Peyer's patch (tissue), 4 donors: ENCODE measurements around the gene DCAF17. TPM values are rescaled to one million over a fixed set of nuclear protein-coding genes. Genes with fewer than 3 reads are reported as not detected.

Source experiments
- DNase-seq, 3 donors: peaks; one replicate each; pipeline ENCODE4 v3.0.0-alpha.2; 2017 to 2019
- H3K27ac ChIP-seq, 4 donors: fragments of 200-600 bp; sonication (generic); one replicate each; pipeline ENCODE4 v1.5.1; 2016 to 2019
- H3K27me3 ChIP-seq, 2 donors: fragments of 200-600 bp; sonication (generic); one replicate each; pipeline ENCODE4 v1.5.1; 2019
- H3K36me3 ChIP-seq, 3 donors: fragments of 200-600 bp; sonication (generic); one replicate each; pipeline ENCODE4 v1.5.1; 2016 to 2019
- H3K4me1 ChIP-seq, 4 donors: fragments of 200-600 bp; sonication (generic); one replicate each; pipeline ENCODE4 v1.5.1; 2016 to 2019
- H3K4me3 ChIP-seq, 4 donors: fragments of 200-600 bp; sonication (generic); 1 replicate in 3 of 4; 2 replicates in 1 of 4; pipeline ENCODE4 v1.5.1; 2016 to 2019; ENCODE audit warnings: mild to moderate bottlenecking in 1 of 4
- H3K9me3 ChIP-seq, 4 donors: fragments of 200-600 bp; sonication (generic); one replicate each; pipeline ENCODE4 v1.5.1; 2016 to 2019; ENCODE audit warnings: mild to moderate bottlenecking in 1 of 4
- POLR2A ChIP-seq, 2 donors: fragments of 450-650 bp; IDR thresholded peaks; one replicate each; pipeline ENCODE4 v1.5.1; 2017; ENCODE audit warnings: antibody characterized with exemption in 2 of 2, mild to moderate bottlenecking in 2 of 2, moderate library complexity in 2 of 2
- total RNA-seq, 4 donors: library from RNA; depleted of rRNA; stranded (reverse); fragments of >200 nt; gene quantifications; one replicate each; pipeline ENCODE4 v1.1.0, GENCODE V29; 2016
- TF ChIP-seq, protein P1 (sequence below), 6 experiments: fragments of 450-650 bp in 4 of 6; fragments of 200-600 bp in 2 of 6; sonication (generic) in 1 of 6; IDR thresholded peaks; one replicate each; pipeline ENCODE4 v1.5.1; 2017 to 2019; ENCODE audit warnings: antibody characterized with exemption in 6 of 6, mild to moderate bottlenecking in 3 of 6, moderate library complexity in 1 of 6

DCAF17 gene
- total RNA-seq, 4 donors from 2014 or later = 17.3 to 29.7 (median 24.9) TPM

GRCh38 chr2:171390941-171391516, 43.0 kb upstream of the DCAF17 start:
- TF ChIP-seq, protein P1, sequence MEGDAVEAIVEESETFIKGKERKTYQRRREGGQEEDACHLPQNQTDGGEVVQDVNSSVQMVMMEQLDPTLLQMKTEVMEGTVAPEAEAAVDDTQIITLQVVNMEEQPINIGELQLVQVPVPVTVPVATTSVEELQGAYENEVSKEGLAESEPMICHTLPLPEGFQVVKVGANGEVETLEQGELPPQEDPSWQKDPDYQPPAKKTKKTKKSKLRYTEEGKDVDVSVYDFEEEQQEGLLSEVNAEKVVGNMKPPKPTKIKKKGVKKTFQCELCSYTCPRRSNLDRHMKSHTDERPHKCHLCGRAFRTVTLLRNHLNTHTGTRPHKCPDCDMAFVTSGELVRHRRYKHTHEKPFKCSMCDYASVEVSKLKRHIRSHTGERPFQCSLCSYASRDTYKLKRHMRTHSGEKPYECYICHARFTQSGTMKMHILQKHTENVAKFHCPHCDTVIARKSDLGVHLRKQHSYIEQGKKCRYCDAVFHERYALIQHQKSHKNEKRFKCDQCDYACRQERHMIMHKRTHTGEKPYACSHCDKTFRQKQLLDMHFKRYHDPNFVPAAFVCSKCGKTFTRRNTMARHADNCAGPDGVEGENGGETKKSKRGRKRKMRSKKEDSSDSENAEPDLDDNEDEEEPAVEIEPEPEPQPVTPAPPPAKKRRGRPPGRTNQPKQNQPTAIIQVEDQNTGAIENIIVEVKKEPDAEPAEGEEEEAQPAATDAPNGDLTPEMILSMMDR (IDR thresholded peaks at IDR 0.05) = no peak
- TF ChIP-seq POLR2A (IDR thresholded peaks at IDR 0.05) = no peak
- no peak overlapping the region for H3K4me3 ChIP-seq
- no peaks in the 10 kb centered on the region for H3K27me3 ChIP-seq
- no peak overlapping the region for H3K27ac ChIP-seq
- H3K36me3 ChIP-seq = no peaks in the 10 kb centered on the region
- no peak for DNase-seq
- H3K4me1 ChIP-seq = no peaks in the 10 kb centered on the region
- H3K9me3 ChIP-seq = no peaks in the 10 kb centered on the region

DNA sequence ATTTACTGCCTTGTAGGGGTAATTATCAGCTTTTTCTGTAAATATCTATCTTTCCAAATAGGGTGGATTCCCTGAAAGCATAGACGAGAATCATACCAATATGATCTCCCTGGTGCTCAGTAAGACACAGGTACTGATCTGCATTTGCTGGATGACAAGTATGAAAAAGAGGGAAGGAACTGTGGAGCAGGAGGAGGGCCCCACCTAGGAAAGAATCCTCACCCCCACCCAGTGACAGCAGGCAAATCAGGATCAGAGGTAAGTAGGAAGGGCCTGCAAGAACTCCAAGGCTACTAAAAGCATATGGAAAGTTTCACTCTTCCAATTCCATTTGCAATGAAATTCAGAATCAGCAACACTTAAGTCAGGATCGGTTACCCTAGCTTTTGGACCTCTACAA, 42.5 kb upstream of the DCAF17 start:
- Histone ChIP-seq H3K36me3 (no peaks in the 10 kb centered on the region), H3K27ac (no peak overlapping the region)
- DNase-seq = no peak

GRCh38 chr2:171393487-171393886, 40.5 kb upstream of the DCAF17 start:
- TF ChIP-seq, protein P1 (IDR thresholded peaks at IDR 0.05) = no peak
- no peak for TF ChIP-seq POLR2A (IDR thresholded peaks at IDR 0.05)
- no peak for DNase-seq
- no peaks in the 10 kb centered on the region for H3K36me3 ChIP-seq
- no peaks in the 10 kb centered on the region for H3K27me3 ChIP-seq
- H3K4me3 ChIP-seq = no peak overlapping the region
- H3K9me3 ChIP-seq = no peaks in the 10 kb centered on the region
- H3K4me1 ChIP-seq = no peaks in the 10 kb centered on the region
- no peak overlapping the region for H3K27ac ChIP-seq

More for the DNA sequence above, 42.5 kb upstream of the DCAF17 start:
- H3K27me3 ChIP-seq = no peaks in the 10 kb centered on the region
- no peak overlapping the region for H3K4me3 ChIP-seq
- TF ChIP-seq, protein P1 (IDR thresholded peaks at IDR 0.05) = no peak
- no peak for TF ChIP-seq POLR2A (IDR thresholded peaks at IDR 0.05)
- H3K4me1 ChIP-seq = no peaks in the 10 kb centered on the region
- H3K9me3 ChIP-seq = no peaks in the 10 kb centered on the region

DNA sequence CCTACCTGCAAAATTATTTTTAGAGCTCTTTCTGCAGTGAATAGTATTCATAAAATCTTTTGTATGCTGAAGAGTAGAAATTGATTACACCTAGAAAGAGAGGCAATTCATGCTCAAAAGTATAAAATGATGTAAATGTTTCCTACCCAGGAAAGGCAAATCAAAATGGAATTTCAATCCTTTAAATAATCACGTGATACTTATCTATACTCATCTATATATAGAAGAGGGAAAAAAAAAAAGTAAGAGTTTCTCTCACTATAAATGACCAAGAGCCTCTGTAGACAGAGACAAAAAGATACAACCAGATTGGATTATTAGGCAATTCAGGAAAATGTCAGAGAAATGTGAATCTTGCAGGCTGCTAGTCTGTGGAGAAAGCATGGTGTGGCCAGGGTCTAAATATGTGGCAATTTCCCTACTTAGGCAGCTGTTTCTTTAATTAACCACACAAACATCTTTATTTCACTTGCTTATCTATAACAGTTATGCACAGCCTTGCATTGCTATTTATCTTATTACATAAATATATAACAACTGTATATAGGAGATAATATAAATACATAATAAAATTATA, 39.8 kb upstream of the DCAF17 start:
- TF ChIP-seq POLR2A (IDR thresholded peaks at IDR 0.05) = no peak
- TF ChIP-seq, protein P1 (IDR thresholded peaks at IDR 0.05) = no peak

GRCh38 chr2:171399292-171399691, 34.7 kb upstream of the DCAF17 start:
- Histone ChIP-seq H3K36me3 (no peaks in the 10 kb centered on the region), H3K4me1 (no peaks in the 10 kb centered on the region), H3K9me3 (peaks cover 0 to 5% (median 0%) of the 10 kb centered on the region in 4 donors), H3K27ac (no peak overlapping the region), H3K4me3 (no peak overlapping the region), H3K27me3 (no peaks in the 10 kb centered on the region)
- DNase-seq = no peak
- TF ChIP-seq POLR2A (IDR thresholded peaks at IDR 0.05) = no peak
- TF ChIP-seq, protein P1 (IDR thresholded peaks at IDR 0.05) = no peak

More for the DNA sequence above, 39.8 kb upstream of the DCAF17 start:
- Histone ChIP-seq H3K27me3 (no peaks in the 10 kb centered on the region), H3K36me3 (no peaks in the 10 kb centered on the region), H3K9me3 (no peaks in the 10 kb centered on the region), H3K4me1 (no peaks in the 10 kb centered on the region), H3K27ac (no peak overlapping the region), H3K4me3 (no peak overlapping the region)
- DNase-seq = no peak
